Adrenal gland (tissue), 12 donors: ENCODE results near the gene TENM4. TPM values are rescaled to one million over a fixed set of nuclear protein-coding genes. Genes with fewer than 3 reads are reported as not detected.
A peak's percentile ranks its signal among the peaks of the same experiment; 100 is the strongest.

Experiments
- DNase-seq, 7 donors: peaks; one replicate each; pipeline ENCODE4 v3.0.0-alpha.2; 2019 to 2020
- H3K27ac ChIP-seq, 5 donors: fragments of 200-600 bp; sonication (generic) in 4 of 5; 1 replicate in 3 of 5; 2 replicates in 2 of 5; pipeline versions ENCODE4 v1.5.1 to v1.8.0; 2016 to 2020; ENCODE audit warnings: mild to moderate bottlenecking in 1 of 5
- H3K27me3 ChIP-seq: fragments of 200-600 bp; 2 replicates; pipeline ENCODE4 v1.8.0; 2021
- H3K36me3 ChIP-seq, 2 donors: fragments of 200-600 bp; replicated peaks in 1 of 2; 1 replicate in 1 of 2; 2 replicates in 1 of 2; pipeline versions ENCODE4 v1.5.1 to v1.8.0; 2018 to 2022
- H3K4me1 ChIP-seq, 2 donors: fragments of 200-600 bp; replicated peaks in 1 of 2; 1 replicate in 1 of 2; 2 replicates in 1 of 2; pipeline versions ENCODE4 v1.5.1 to v1.8.0; 2018 to 2021
- H3K4me3 ChIP-seq, 4 donors: fragments of 200-600 bp; sonication (generic) in 3 of 4; one replicate each; pipeline ENCODE4 v1.5.1; 2016 to 2018
- H3K9me3 ChIP-seq, 3 donors: fragments of 200-600 bp; sonication (generic) in 1 of 3; replicated peaks in 1 of 3; 1 replicate in 2 of 3; 2 replicates in 1 of 3; pipeline versions ENCODE4 v1.5.1 to v1.8.0; 2016 to 2021
- CTCF ChIP-seq, 6 experiments: fragments of 450-650 bp in 4 of 6; fragments of 200-600 bp in 2 of 6; sonication (generic) in 1 of 6; IDR thresholded peaks; 1 replicate in 5 of 6; 2 replicates in 1 of 6; pipeline versions ENCODE4 v1.5.1 to v1.8.0; 2016 to 2021; ENCODE audit warnings: antibody characterized with exemption in 6 of 6, mild to moderate bottlenecking in 2 of 6, moderate library complexity in 1 of 6
- POLR2A ChIP-seq, 2 donors: fragments of 450-650 bp; IDR thresholded peaks; one replicate each; pipeline ENCODE4 v1.6.1; 2017; ENCODE audit warnings: antibody characterized with exemption in 2 of 2, mild to moderate bottlenecking in 2 of 2, moderate library complexity in 1 of 2
- WGBS, 4 donors: extraction: QIAGEN DNeasy Blood & Tissue Kit in 2 of 4; methylation state at CpG; one replicate each; pipeline versions ENCODE4 v1.1.5 to v1.1.7; 2013 to 2017; 5-methylcytosine and 5-hydroxymethylcytosine counted together
- intact Hi-C, 2 donors: fragments of 100-400 bp; cut with DNase I; formaldehyde crosslinking; loops; one replicate each; pipeline versions ENCODE4 v1.14.1 to v1.15.0; 2022 to 2023
- polyA plus RNA-seq, 3 donors: library from polyadenylated mRNA; stranded (reverse); fragments of 200-250 nt in 2 of 3; fragments of 350-450 nt in 1 of 3; fragmentation: Illumina TruSeq in 1 of 3; extraction: RNeasy Lipid Tissue Mini Kit (QIAGEN cat#74804) in 1 of 3; gene quantifications; one replicate each; pipeline ENCODE4 v1.2.3, GENCODE V29; 2013 to 2014
- total RNA-seq, 9 donors: library from RNA; depleted of rRNA in 4 of 9; stranded (reverse); fragments of >200 nt in 4 of 9; fragments of 120-200 nt in 1 of 9; fragmentation: NEBNext Ultra II Directional in 1 of 9; extraction: Animal tissue kit (Norgen Biotek cat#: 25700) in 1 of 9; gene quantifications; one replicate each; pipeline versions ENCODE4 v1.1.0 to v1.2.4, GENCODE V29; 2013 to 2023
- donor health status: healthy with polysubstance abuse.
- donor health status: Bipolar disorder and iron deficiency.
- donor health status: DM: yes; HTN: yes; CAD: no.
- donor health status: DM: no; HTN: no; CAD: no.
- donor health status: DM: no; HTN: no; CAD: no.
- donor health status: DM: yes; HTN: yes; CAD: no.

The TENM4 gene
- total and polyA plus RNA-seq, 12 donors, result 0.74 to 24.9 (median 6.7) TPM

GRCh38 chr11:79082280-79082679 lies 358.6 kb downstream of the TENM4 start:
- Histone ChIP-seq H3K27me3 (no peaks in the 10 kb centered on the region), H3K27ac (no peak overlapping the region), H3K9me3 (no peaks in the 10 kb centered on the region), H3K4me1 (no peaks in the 10 kb centered on the region), H3K4me3 (no peak overlapping the region), H3K36me3 (no peaks in the 10 kb centered on the region)
- no peak for TF ChIP-seq CTCF (IDR thresholded peaks at IDR 0.05)
- no peak for TF ChIP-seq POLR2A (IDR thresholded peaks at IDR 0.05)
- DNase-seq, result no peak
- 93 to 100% (median 95%) methylated on average over 4 of the region's 4 CpGs for WGBS, 4 donors
- intact Hi-C loops, result no loop called here

- no peak overlapping the region for H3K27ac ChIP-seq
- WGBS, 4 donors, result 79 to 84% (median 81%) methylated on average over 7 of the region's 7 CpGs
- TF ChIP-seq CTCF (IDR thresholded peaks at IDR 0.05), result no peak
- TF ChIP-seq POLR2A (IDR thresholded peaks at IDR 0.05), result no peak
- H3K4me1 ChIP-seq, result no peaks in the 10 kb centered on the region
- H3K9me3 ChIP-seq, result no peaks in the 10 kb centered on the region
- H3K36me3 ChIP-seq, result no peaks in the 10 kb centered on the region
- H3K4me3 ChIP-seq, result no peak overlapping the region
- intact Hi-C loops, result no loop called here
- no peaks in the 10 kb centered on the region for H3K27me3 ChIP-seq
- DNase-seq, result no peak
Observed at GRCh38 chr11:79081471-79082031, 359.3 kb downstream of the TENM4 start.

GRCh38 chr11:79080551-79080950 lies 360.3 kb downstream of the TENM4 start:
- H3K4me3 ChIP-seq, result no peak overlapping the region
- intact Hi-C loops, result no loop called here
- DNase-seq, result no peak
- H3K27ac ChIP-seq, result no peak overlapping the region
- TF ChIP-seq POLR2A (IDR thresholded peaks at IDR 0.05) (no peak), CTCF (IDR thresholded peaks at IDR 0.05) (no peak)
- H3K4me1 ChIP-seq, result no peaks in the 10 kb centered on the region
- no peaks in the 10 kb centered on the region for H3K9me3 ChIP-seq
- H3K27me3 ChIP-seq, result no peaks in the 10 kb centered on the region
- H3K36me3 ChIP-seq, result no peaks in the 10 kb centered on the region

- TF ChIP-seq POLR2A (IDR thresholded peaks at IDR 0.05), result no peak
- no peak for TF ChIP-seq CTCF (IDR thresholded peaks at IDR 0.05)
- Histone ChIP-seq H3K27ac (no peak overlapping the region), H3K4me1 (no peaks in the 10 kb centered on the region), H3K4me3 (no peak overlapping the region), H3K9me3 (no peaks in the 10 kb centered on the region), H3K27me3 (no peaks in the 10 kb centered on the region), H3K36me3 (no peaks in the 10 kb centered on the region)
- WGBS, 4 donors, result 79 to 96% (median 92%) methylated on average over 5 to 7 of the region's 7 CpGs
- DNase-seq, result peak in 1 of 7 donors; percentile 69
- intact Hi-C loops, result loop anchor here (5.0 to 10.0 kb wide), 2 partner anchors 432 to 434 kb away; no protein-coding TSS in a partner anchor
Observed at GRCh38 chr11:79078999-79079398, 361.8 kb downstream of the TENM4 start.
